Inflammatory macrophage treated with lipopolysaccharide for 1 hour (primary cell): ENCODE results near the gene NEMP1.
"Not testable (repeated sequence)": the region's sequence is repeated elsewhere in the genome, so short reads cannot be mapped to it uniquely, and the experiment has no call there.

Source experiments
- DNase-seq, 2 donors: peaks; one replicate each; pipeline ENCODE4 v3.0.0-alpha.2; 2020 to 2022

The NEMP1 gene

GRCh38 chr12:57090490-57090889 is 11.9 kb upstream of the NEMP1 start:
- no peak for DNase-seq

GRCh38 chr12:57089271-57090245 is 11.0 kb upstream of the NEMP1 start:
- DNase-seq: peak; percentile 24

GRCh38 chr12:57088354-57089270 is 10.0 kb upstream of the NEMP1 start, which contains the start of gene NAB2:
Gene NAB2 (plus strand): TSS chr12:57089114. CDS start chr12:57089272, 158 bp downstream.
- DNase-seq: peak; percentile 86 to 88

GRCh38 chr12:57087691-57088353 is 9.2 kb upstream of the NEMP1 start:
- DNase-seq: peak; percentile 76 to 90

GRCh38 chr12:57087010-57087690 is 8.6 kb upstream of the NEMP1 start:
- DNase-seq: peak; percentile 67 to 93

- DNase-seq: peak; percentile 85
Observed at GRCh38 chr12:57086493-57087009, 8.0 kb upstream of the NEMP1 start.

GRCh38 chr12:57085999-57086492 is 7.5 kb upstream of the NEMP1 start:
- DNase-seq: peak; percentile 35 to 57

GRCh38 chr12:57080855-57081254 is 2.3 kb upstream of the NEMP1 start:
- no peak for DNase-seq

- no peak for DNase-seq
Observed at GRCh38 chr12:57079821-57080220, 1.2 kb upstream of the NEMP1 start.

- DNase-seq: peak; percentile 23 to 35
Observed at GRCh38 chr12:57073566-57074450, 4.8 kb downstream of the NEMP1 start.

- no peak for DNase-seq
Observed at GRCh38 chr12:57072661-57073060, 5.9 kb downstream of the NEMP1 start.

GRCh38 chr12:57069523-57069922 is 9.1 kb downstream of the NEMP1 start:
- DNase-seq: peak; percentile 96

GRCh38 chr12:57066245-57066644 is 12.3 kb downstream of the NEMP1 start:
- DNase-seq: no peak

GRCh38 chr12:57063991-57064685 is 14.5 kb downstream of the NEMP1 start:
- DNase-seq: peak; percentile 93 to 96

GRCh38 chr12:57058454-57058853 is 20.1 kb downstream of the NEMP1 start:
- no peak for DNase-seq

GRCh38 chr12:57057067-57057751 is 21.4 kb downstream of the NEMP1 start:
- no peak for DNase-seq

- DNase-seq: peak; percentile 93 to 95
Observed at GRCh38 chr12:57055824-57056223, 22.8 kb downstream of the NEMP1 start.

- DNase-seq: not testable (repeated sequence)
Observed at GRCh38 chr12:57053901-57054300, 24.7 kb downstream of the NEMP1 start.

- DNase-seq: not testable (repeated sequence)
Observed at GRCh38 chr12:57053146-57053545, 25.4 kb downstream of the NEMP1 start.
